Thyroid gland (tissue), 4 donors: Measurements from ENCODE around the gene MDN1.

Experiments
- POLR2A ChIP-seq, 2 donors: fragments of 450-650 bp; IDR thresholded peaks; one replicate each; pipeline ENCODE4 v1.6.1; 2017; ENCODE audit warnings: antibody characterized with exemption in 2 of 2, mild to moderate bottlenecking in 2 of 2, moderate library complexity in 1 of 2
- TF ChIP-seq, protein P1 (sequence below), 6 experiments: fragments of 200-600 bp in 3 of 6; fragments of 450-650 bp in 3 of 6; sonication (generic) in 3 of 6; IDR thresholded peaks; one replicate each; pipeline ENCODE4 v1.5.1; 2016 to 2019; ENCODE audit warnings: antibody characterized with exemption in 6 of 6, mild to moderate bottlenecking in 2 of 6, inconsistent platforms in 1 of 6, moderate library complexity in 1 of 6

DNA sequence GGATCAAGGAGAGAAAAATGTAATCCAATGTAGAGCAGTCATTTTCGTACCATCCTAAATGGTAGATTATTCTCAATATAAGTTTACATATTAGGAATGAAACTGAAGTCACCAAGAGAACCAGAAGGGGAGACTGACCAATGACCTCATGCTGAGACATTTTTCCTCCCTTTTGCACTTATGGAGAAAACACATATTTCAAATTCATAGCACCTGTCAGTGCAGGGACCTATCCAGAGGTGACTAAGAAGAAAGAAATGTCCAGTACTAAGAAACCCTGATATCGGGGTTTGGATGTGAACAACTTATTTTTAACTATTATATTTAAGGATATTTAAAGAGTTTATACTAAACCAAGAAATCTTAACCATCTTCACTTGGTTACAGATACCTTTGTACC is 164.5 kb downstream of the MDN1 start:
- TF ChIP-seq, protein P1, sequence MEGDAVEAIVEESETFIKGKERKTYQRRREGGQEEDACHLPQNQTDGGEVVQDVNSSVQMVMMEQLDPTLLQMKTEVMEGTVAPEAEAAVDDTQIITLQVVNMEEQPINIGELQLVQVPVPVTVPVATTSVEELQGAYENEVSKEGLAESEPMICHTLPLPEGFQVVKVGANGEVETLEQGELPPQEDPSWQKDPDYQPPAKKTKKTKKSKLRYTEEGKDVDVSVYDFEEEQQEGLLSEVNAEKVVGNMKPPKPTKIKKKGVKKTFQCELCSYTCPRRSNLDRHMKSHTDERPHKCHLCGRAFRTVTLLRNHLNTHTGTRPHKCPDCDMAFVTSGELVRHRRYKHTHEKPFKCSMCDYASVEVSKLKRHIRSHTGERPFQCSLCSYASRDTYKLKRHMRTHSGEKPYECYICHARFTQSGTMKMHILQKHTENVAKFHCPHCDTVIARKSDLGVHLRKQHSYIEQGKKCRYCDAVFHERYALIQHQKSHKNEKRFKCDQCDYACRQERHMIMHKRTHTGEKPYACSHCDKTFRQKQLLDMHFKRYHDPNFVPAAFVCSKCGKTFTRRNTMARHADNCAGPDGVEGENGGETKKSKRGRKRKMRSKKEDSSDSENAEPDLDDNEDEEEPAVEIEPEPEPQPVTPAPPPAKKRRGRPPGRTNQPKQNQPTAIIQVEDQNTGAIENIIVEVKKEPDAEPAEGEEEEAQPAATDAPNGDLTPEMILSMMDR (IDR thresholded peaks at IDR 0.05), result no peak
- TF ChIP-seq POLR2A (IDR thresholded peaks at IDR 0.05), result no peak
